Liver (tissue), 3 donors: Measurements from ENCODE around the gene TMEM120A.
"Not testable (repeated sequence)": the region's sequence is repeated elsewhere in the genome, so short reads cannot be mapped to it uniquely, and the experiment has no call there.

Experiments used
- ATF3 ChIP-seq: IDR thresholded peaks from 2 replicates; pipeline ENCODE4 v1.6.1; 2016; ENCODE audit warnings: antibody characterized with exemption
- CTCF ChIP-seq: fragments of 150-350 bp; IDR thresholded peaks from 2 replicates; pipeline ENCODE4 v1.5.1; 2017; ENCODE audit warnings: improper control_type of control experiment, low read depth, low read length; ENCODE audit not compliant: missing input control
- donor health status: healthy.
- donor health status: healthy.

- not testable (repeated sequence) for TF ChIP-seq CTCF, ATF3
These were observed 10.6 kb upstream of the TMEM120A start for GRCh38 chr7:76005004-76005403.
